GM18511 (cell line): ENCODE measurements around the gene AATF.

Source experiments
- ATAC-seq: cut with Tn5 transposase; IDR thresholded peaks from one replicate; pipeline ENCODE4 v1.9.1; 2021; ENCODE audit warnings: mild to moderate bottlenecking, moderate library complexity; ENCODE audit not compliant: unreplicated experiment

Gene AATF

GRCh38 chr17:37039269-37039668 is 90.5 kb downstream of the AATF start:
- ATAC-seq, result no peak

DNA sequence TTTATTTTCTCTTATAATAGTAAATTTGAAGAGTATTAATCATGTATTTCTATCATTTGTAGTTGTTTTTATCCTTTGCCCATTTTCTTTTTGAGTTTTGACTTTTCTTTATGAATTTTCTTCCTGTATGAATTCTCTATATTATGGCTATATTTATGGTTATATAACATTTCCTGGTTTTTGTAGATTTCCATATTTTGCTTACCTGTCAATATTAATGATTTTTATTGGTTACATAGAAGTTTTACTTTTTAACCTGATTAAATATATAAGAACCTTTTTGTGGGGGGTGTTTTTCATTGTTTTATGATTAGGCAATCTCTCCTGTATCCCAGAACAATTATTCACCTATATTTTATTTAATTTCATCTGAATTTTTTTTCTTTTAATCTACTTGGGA is 93.2 kb downstream of the AATF start:
- ATAC-seq, result no peak

GRCh38 chr17:37043201-37043600 is 94.4 kb downstream of the AATF start:
- no peak for ATAC-seq

GRCh38 chr17:37045351-37045922 is 96.7 kb downstream of the AATF start:
- ATAC-seq, result no peak

- no peak for ATAC-seq
These were observed 98.9 kb downstream of the AATF start for GRCh38 chr17:37047631-37048104.

DNA sequence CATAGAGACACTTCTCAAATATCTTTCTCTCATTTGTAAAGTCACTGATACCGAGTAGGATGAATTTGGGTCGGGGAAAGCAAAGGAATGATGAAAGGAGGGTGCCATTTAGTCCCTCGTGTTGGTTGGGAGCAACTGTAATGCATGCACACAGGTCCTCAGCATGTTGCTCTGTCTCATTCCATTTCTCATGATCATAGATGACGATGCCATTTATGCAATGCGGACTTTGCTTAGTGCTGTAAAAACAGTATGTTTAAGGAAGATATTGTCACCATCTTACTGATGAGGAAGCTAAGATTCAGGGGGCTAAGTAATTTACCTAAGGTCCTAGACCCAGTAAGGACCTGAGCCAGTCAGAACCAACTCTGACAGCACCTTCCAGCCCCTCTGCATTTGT is 100.1 kb downstream of the AATF start:
- no peak for ATAC-seq

DNA sequence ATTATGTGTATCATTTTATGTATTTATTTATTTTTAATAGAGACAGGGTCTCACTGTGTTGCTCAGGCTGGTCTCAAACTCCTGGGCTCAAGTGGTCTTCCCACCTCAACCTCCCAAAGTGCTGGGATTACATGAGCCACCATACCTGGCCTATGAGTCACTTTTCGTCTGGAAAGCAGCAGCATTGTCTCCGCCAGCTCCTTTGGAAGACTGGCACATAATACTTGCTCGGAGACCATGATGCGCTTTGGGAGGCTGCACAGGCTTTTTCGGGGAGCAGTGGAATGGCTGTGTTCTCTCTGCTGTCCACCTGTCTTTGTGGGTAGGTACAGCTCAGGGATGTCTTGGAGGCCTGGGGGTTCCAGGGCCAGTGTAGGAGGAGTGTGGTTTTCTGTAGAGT is 102.2 kb downstream of the AATF start:
- ATAC-seq, result no peak

GRCh38 chr17:37051381-37051780 is 102.6 kb downstream of the AATF start:
- no peak for ATAC-seq

DNA sequence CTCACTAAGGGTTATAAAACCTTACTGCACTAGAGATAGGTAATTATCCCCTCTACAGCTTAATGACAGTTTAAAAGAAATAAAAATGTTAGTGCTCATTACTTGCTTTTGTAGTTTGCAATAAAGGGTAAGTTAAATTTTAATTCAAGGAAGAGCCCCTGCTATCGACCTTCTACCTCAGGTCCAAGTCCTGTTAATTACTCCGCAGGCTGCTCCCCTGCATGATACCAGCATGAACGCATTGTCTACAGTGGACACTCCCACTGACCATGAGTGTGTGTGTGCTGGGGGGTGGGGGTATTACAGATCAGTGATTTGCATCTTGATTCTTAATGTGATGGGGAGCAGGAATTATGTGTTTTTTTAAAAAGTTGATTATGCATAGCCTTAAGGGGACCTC is 103.1 kb downstream of the AATF start:
- no peak for ATAC-seq

- no peak for ATAC-seq
These were observed 103.7 kb downstream of the AATF start for GRCh38 chr17:37052450-37052849.

- no peak for ATAC-seq
These were observed 106.1 kb downstream of the AATF start for GRCh38 chr17:37054894-37055293.

DNA sequence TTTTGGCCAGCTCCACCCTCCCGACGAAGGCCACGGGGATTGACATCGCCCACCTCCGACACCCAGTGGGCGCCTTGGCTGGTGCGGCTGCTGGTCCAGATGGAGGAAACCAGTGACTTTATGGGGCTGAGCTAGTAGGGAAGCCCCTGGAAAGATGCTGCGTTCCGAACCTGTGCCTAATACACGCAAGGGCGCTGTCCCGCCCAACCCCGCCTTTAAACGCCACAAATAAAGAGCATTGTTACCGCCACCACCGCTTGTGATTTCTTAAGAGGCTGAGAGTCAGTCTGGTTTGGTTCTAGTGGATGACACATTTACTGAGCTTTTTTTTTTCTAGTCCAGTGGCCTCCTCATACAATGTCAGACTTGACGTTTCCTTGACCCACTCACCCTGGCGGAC is 107.9 kb downstream of the AATF start:
- ATAC-seq, result no peak

GRCh38 chr17:37059493-37059892 is 110.7 kb downstream of the AATF start:
- ATAC-seq, result no peak

DNA sequence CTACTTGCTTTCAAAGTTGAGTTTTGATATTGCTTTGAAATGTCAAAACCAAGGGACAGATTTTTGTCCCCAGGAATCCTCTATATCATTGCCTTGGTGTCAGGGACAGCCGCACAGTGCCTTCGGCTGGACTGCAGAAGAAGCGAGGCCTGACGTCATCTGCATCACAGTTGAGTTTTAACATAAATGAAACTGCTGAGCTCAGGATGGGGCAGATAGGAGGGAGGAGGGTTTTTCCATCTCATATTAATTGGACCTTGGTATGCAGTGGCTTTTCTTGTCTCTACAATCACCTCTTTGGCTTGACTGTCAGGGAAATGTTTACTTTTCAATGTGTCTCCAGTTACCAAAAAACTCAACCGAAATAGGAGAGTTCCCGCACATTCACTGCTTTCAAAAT is 111.3 kb downstream of the AATF start:
- ATAC-seq, result no peak

GRCh38 chr17:37060928-37061327 is 112.2 kb downstream of the AATF start:
- ATAC-seq, result no peak

GRCh38 chr17:37062021-37062420 is 113.3 kb downstream of the AATF start:
- no peak for ATAC-seq

GRCh38 chr17:37064206-37064605 is 115.5 kb downstream of the AATF start:
- no peak for ATAC-seq

GRCh38 chr17:37064956-37065355 is 116.2 kb downstream of the AATF start:
- no peak for ATAC-seq

- no peak for ATAC-seq
These were observed 117.0 kb downstream of the AATF start for GRCh38 chr17:37065486-37066321.

DNA sequence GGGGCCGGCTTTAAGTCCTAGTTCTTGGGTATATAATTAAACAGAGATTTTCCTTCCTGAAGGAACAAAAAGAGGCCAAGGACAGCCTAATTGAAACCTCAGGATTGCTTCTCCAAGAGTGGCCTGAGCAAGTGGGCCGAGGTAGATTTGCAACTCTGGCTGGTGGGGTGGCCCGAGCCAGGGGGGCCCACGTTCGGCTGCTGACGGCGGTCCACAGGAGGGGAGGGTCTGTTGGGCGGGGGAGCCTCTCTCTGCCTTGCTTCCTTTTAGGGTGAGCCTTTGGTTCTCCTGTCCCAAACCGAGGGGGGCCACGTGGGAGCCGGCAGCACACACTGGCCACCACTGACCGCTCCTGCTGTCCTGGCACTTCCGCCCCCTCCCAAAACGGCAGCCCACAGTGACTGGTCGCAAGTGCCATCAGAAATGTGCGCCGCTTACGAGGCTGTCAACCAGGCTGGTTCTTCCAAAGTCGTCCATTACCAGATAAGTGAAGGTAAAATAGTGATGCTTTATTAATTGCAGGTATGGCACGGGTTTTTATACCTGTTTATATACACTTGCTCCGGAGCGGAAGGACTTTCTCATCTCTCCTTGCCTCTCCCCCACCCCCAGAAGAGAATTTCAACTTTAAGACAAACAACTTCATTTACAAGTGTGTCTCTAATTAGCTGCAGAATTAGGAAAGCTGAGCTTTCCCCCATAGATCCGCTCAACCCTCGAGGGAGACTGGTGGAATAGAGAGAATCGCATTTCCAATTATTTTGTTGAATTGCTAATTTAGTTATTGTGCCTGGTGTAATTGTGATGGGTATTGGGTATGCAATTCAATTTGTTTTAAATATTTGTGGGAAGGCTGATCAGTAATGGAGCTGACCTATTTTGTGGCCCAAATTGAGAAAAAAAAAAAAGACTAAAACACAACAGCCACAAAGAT is 117.8 kb downstream of the AATF start:
- no peak for ATAC-seq

GRCh38 chr17:37067555-37068111 is 118.9 kb downstream of the AATF start:
- ATAC-seq, result no peak
